Renal cortex interstitium (tissue), 15 donors: ENCODE measurements around the gene BYSL. TPM values are rescaled to one million over a fixed set of nuclear protein-coding genes. Genes with fewer than 3 reads are reported as not detected.
A peak's percentile ranks its signal among the peaks of the same experiment; 100 is the strongest.

Source experiments
- DNase-seq, 11 donors: peaks; one replicate each; pipeline ENCODE4 v3.0.0-alpha.2; 2013; ENCODE audit warnings: low read depth in 9 of 11, low spot score in 4 of 11; ENCODE audit errors: extremely low read depth in 1 of 11
- long read RNA-seq, 16 experiments: transcript quantifications; one replicate each; lab custom pipeline, GENCODE V29; 2026
- polyA plus RNA-seq, 3 donors: library from polyadenylated mRNA; unstranded; fragments of 120-200 nt; gene quantifications; one replicate each; pipeline ENCODE4 v1.2.1, GENCODE V29; 2013; ENCODE audit not compliant: insufficient read length in 3 of 3

BYSL gene
- 10 to 100 TPM; 23.8 to 32.6 (median 29.4) TPM for polyA plus RNA-seq
- long read RNA-seq, donor 1, transcript BYSL-201 (7 exons, 2,029 nt): major isoform, 7 of 13 reads
- long read RNA-seq, donor 1, partial matches to known transcripts: 6 of 13 reads
- long read RNA-seq, donor 1, other reads (novel, unspliced or antisense): 0 of 13 reads
- long read RNA-seq, donor 2, partial matches to known transcripts: 12 of 16 reads
- long read RNA-seq, donor 2, other reads (novel, unspliced or antisense): 0 of 16 reads
- long read RNA-seq, donor 3, transcript BYSL-201 (7 exons, 2,029 nt): major isoform, 11 of 22 reads
- long read RNA-seq, donor 3, partial matches to known transcripts: 11 of 22 reads
- long read RNA-seq, donor 3, other reads (novel, unspliced or antisense): 0 of 22 reads
- long read RNA-seq, donor 4, transcript BYSL-201 (7 exons, 2,029 nt): major isoform, 7 of 18 reads
- long read RNA-seq, donor 4, partial matches to known transcripts: 9 of 18 reads
- long read RNA-seq, donor 4, other reads (novel, unspliced or antisense): 0 of 18 reads
- long read RNA-seq, donor 5: 0 reads
- long read RNA-seq, donor 6, transcript BYSL-201 (7 exons, 2,029 nt): major isoform, 7 of 27 reads
- long read RNA-seq, donor 6, partial matches to known transcripts: 16 of 27 reads
- long read RNA-seq, donor 6, other reads (novel, unspliced or antisense): 0 of 27 reads
- long read RNA-seq, donor 7, transcript BYSL-201 (7 exons, 2,029 nt): major isoform, 5 of 5 reads
- long read RNA-seq, donor 7, partial matches to known transcripts: 0 of 5 reads
- long read RNA-seq, donor 7, other reads (novel, unspliced or antisense): 0 of 5 reads
- long read RNA-seq, donor 8: 0 reads
- long read RNA-seq, donor 9, transcript BYSL-201 (7 exons, 2,029 nt): major isoform, 10 of 18 reads
- long read RNA-seq, donor 9, partial matches to known transcripts: 7 of 18 reads
- long read RNA-seq, donor 9, other reads (novel, unspliced or antisense): 0 of 18 reads
- long read RNA-seq, donor 10, transcript BYSL-201 (7 exons, 2,029 nt): major isoform, 6 of 16 reads
- long read RNA-seq, donor 10, partial matches to known transcripts: 10 of 16 reads
- long read RNA-seq, donor 10, other reads (novel, unspliced or antisense): 0 of 16 reads
- long read RNA-seq, donor 11, transcript BYSL-201 (7 exons, 2,029 nt): major isoform, 5 of 15 reads
- long read RNA-seq, donor 11, partial matches to known transcripts: 10 of 15 reads
- long read RNA-seq, donor 11, other reads (novel, unspliced or antisense): 0 of 15 reads
- long read RNA-seq, donor 12, partial matches to known transcripts: 7 of 8 reads
- long read RNA-seq, donor 12, other reads (novel, unspliced or antisense): 0 of 8 reads
- long read RNA-seq, donor 13: 0 reads
- long read RNA-seq, donor 14, transcript BYSL-201 (7 exons, 2,029 nt): major isoform, 5 of 5 reads
- long read RNA-seq, donor 14, partial matches to known transcripts: 0 of 5 reads
- long read RNA-seq, donor 14, other reads (novel, unspliced or antisense): 0 of 5 reads
- long read RNA-seq, donor 15, partial matches to known transcripts: 5 of 10 reads
- long read RNA-seq, donor 15, other reads (novel, unspliced or antisense): 0 of 10 reads
- long read RNA-seq, donor 16, transcript BYSL-201 (7 exons, 2,029 nt): major isoform, 17 of 68 reads
- long read RNA-seq, donor 16, partial matches to known transcripts: 48 of 68 reads
- long read RNA-seq, donor 16, other reads (novel, unspliced or antisense): 0 of 68 reads

- peak; percentile 84 to 95 (median 93) for DNase-seq
Measured at GRCh38 chr6:41920921-41921711, at the start of gene BYSL, which contains the start of gene MED20. Gene BYSL (plus strand): TSS chr6:41921499. CDS start chr6:41921563, 64 bp downstream. Gene MED20 (minus strand): TSS chr6:41921139. CDS start chr6:41921018, 121 bp downstream.

- DNase-seq: no peak
Measured at GRCh38 chr6:41871691-41872090, 49.6 kb upstream of the BYSL start.

- DNase-seq: no peak
Measured at GRCh38 chr6:41872147-41872546, 49.2 kb upstream of the BYSL start.

- DNase-seq: no peak
Measured at GRCh38 chr6:41874741-41875140, 46.6 kb upstream of the BYSL start.

GRCh38 chr6:41877051-41877680, 44.1 kb upstream of the BYSL start:
- no peak for DNase-seq

GRCh38 chr6:41878246-41878645, 43.1 kb upstream of the BYSL start:
- DNase-seq: no peak

- no peak for DNase-seq
Measured at GRCh38 chr6:41878961-41879405, 42.3 kb upstream of the BYSL start.

- DNase-seq: no peak
Measured at GRCh38 chr6:41881506-41881905, 39.8 kb upstream of the BYSL start.

- DNase-seq: no peak
Measured at GRCh38 chr6:41884957-41885356, 36.3 kb upstream of the BYSL start.

- DNase-seq: no peak
Measured at GRCh38 chr6:41885930-41886329, 35.4 kb upstream of the BYSL start.

- no peak for DNase-seq
Measured at GRCh38 chr6:41887331-41887751, 34.0 kb upstream of the BYSL start.

- no peak for DNase-seq
Measured at GRCh38 chr6:41892921-41893564, 28.3 kb upstream of the BYSL start.

- DNase-seq: peak in 5 of 11 donors; percentile 10 to 35 (median 12)
Measured at GRCh38 chr6:41894366-41895299, 26.7 kb upstream of the BYSL start.

GRCh38 chr6:41895300-41896233, 25.7 kb upstream of the BYSL start, which contains the start of gene USP49:
Gene USP49 (minus strand): TSS chr6:41895375. CDS start chr6:41806983, 88,392 bp downstream.
- DNase-seq: peak; percentile 75 to 92 (median 88)
